ENCODE data around the gene OR1A1. TPM values are rescaled to one million over a fixed set of nuclear protein-coding genes. Genes with fewer than 3 reads are reported as not detected.

Gene OR1A1
- not detected in 2 replicates for total RNA-seq

GRCh38 chr17:3207367-3207766, at the start of gene OR1A1:
OR1A1 (plus strand) TSS chr17:3207667; CDS start chr17:3215621, 7,954 bp downstream.

GRCh38 chr17:3197219-3197618, 10.2 kb upstream of the OR1A1 start, which contains the start of gene OR1A2:
OR1A2 (plus strand) TSS chr17:3197519; CDS start chr17:3197519, 0 bp downstream.

Other genes with a start within 250 kb of the OR1A1 start
- not detected in 2 replicates for gene OR1D5, start 144.1 kb upstream of the OR1A1 start, total RNA-seq
- gene OR1D2, start 103.2 kb upstream of the OR1A1 start, total RNA-seq: not detected in 2 replicates
- gene OR1G1, start 80.1 kb upstream of the OR1A1 start, total RNA-seq: not detected in 2 replicates
- gene OR1A2, start 10.1 kb upstream of the OR1A1 start, total RNA-seq: not detected in 2 replicates
- under 0.01 TPM in 2 replicates for gene OR3A1, start 90.7 kb downstream of the OR1A1 start, total RNA-seq
- gene OR3A2, start 178.6 kb downstream of the OR1A1 start, total RNA-seq: not detected in 2 replicates
- gene OR1E1, start 190.7 kb downstream of the OR1A1 start, total RNA-seq: not detected in 2 replicates
- not detected in 2 replicates for gene OR3A3, start 203.7 kb downstream of the OR1A1 start, total RNA-seq
- not detected in 2 replicates for gene OR1E2, start 226.2 kb downstream of the OR1A1 start, total RNA-seq

All from regular cardiac myocyte (primary cell).